Measurements from ENCODE around the gene KCTD3. TPM values are rescaled to one million over a fixed set of nuclear protein-coding genes. Genes with fewer than 3 reads are reported as not detected.
A peak's percentile ranks its signal among the peaks of the same experiment; 100 is the strongest.

KCTD3 gene
- total and polyA plus RNA-seq, 2 of the 13 experiments (the other 11 are each of a cell fraction or from before 2014, with no cell fraction given): 49.8 to 68.1 TPM

GRCh38 chr1:215636258-215636965 is 69.3 kb downstream of the KCTD3 start (continued):
- TF ChIP-seq ZBTB39 (CRISPR knock-in tag; IDR thresholded peaks at IDR 0.05) (no peak), YEATS4 (CRISPR knock-in tag; IDR thresholded peaks at IDR 0.05; ENCODE audit: borderline replicate concordance) (no peak), NR0B2 (CRISPR knock-in tag; IDR thresholded peaks at IDR 0.05) (no peak), IRF9 (CRISPR knock-in tag; IDR thresholded peaks at IDR 0.05; ENCODE audit: borderline replicate concordance) (no peak), E2F1 (CRISPR knock-in tag; IDR thresholded peaks at IDR 0.05) (no peak), TFE3 (CRISPR knock-in tag; IDR thresholded peaks at IDR 0.05) (no peak), SRF (IDR thresholded peaks at IDR 0.05; ENCODE audit: low read depth, low read length) (no peak), ZNF512 (CRISPR knock-in tag; IDR thresholded peaks at IDR 0.05) (no peak), CEBPB (IDR thresholded peaks at IDR 0.05; ENCODE audit: borderline replicate concordance, low read depth, low read length) (peak; percentile 81), POLR2AphosphoS2 (IDR thresholded peaks at IDR 0.05; ENCODE audit: low read depth, low read length) (no peak), PRDM10 (CRISPR knock-in tag; IDR thresholded peaks at IDR 0.05; ENCODE audit: low read depth) (0 out of 2 replicates have a peak, but pooled peaks have one; percentile 14), ATF5 (CRISPR knock-in tag; IDR thresholded peaks at IDR 0.05; ENCODE audit: low read depth) (no peak), ZNF784 (CRISPR knock-in tag; IDR thresholded peaks at IDR 0.05; ENCODE audit: borderline replicate concordance) (no peak)

Measured in HepG2 (cell line).